Activated CD8-positive, alpha-beta memory T cell treated with anti-CD3 and anti-CD28 coated beads, Interleukin-2, amount 50 U/mL, for 1 hour (primary cell): ENCODE data around the gene RHEB.

Source experiments
- DNase-seq: peaks from one replicate; pipeline ENCODE4 v3.0.0-alpha.2; 2020; ENCODE audit errors: extremely low read depth

RHEB gene

GRCh38 chr7:151470711-151471110 is 49.0 kb downstream of the RHEB start:
- no peak for DNase-seq

DNA sequence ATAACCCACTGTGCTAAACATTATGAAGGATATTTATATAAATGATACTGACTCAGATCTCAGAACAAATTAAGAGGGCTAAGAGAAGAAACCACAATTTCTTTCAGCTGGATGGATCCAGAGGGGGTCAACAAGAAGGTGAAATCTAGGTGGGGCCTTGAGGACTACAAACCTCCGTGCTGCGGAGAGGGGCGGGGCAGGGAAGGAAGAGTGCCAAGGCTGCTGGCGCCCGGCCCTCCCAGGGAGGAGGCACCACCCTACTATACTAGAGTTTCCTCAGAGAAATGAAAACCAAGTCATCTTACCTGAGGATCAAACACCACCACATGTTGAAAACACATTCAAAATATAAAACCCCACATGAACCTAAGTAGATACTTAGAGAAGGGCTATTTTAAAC is 50.4 kb downstream of the RHEB start:
- no peak for DNase-seq

DNA sequence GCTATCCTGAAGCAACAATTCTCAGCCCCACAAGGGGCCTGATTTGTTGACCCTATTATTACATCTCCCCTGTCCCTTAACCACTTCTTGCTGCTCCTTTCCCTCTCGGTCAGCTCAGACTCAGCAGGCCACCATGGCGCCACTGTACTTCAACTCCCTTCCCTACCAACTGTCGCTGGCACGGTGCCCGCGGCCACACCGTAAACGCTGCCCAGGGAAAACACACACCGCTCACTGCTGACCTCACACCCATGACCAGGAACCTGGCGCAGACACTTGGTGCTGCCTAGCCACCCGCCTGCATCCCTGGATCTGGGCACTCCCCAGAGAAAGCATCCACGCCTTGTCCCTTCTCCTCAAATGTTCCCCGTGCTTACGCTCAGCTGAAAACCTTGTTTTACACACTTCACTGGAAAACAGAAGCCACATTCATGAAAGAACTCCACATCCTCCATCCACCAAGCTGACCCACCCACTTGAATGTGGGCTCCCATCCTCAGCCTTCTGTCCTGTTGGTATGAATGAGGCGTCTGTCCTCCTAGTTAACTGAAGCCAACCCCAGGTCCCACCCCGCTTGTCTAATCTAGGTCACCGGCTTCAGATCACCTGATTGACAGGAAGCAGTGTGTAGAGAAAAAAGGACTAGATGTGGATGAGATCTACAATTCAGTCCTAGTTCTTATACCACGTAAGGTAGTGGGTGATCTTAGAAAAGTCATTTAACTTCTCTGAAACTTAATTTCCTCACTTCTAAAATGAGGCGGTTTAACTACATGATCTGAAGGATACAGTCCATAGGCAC is 51.3 kb downstream of the RHEB start:
- DNase-seq, result no peak

DNA sequence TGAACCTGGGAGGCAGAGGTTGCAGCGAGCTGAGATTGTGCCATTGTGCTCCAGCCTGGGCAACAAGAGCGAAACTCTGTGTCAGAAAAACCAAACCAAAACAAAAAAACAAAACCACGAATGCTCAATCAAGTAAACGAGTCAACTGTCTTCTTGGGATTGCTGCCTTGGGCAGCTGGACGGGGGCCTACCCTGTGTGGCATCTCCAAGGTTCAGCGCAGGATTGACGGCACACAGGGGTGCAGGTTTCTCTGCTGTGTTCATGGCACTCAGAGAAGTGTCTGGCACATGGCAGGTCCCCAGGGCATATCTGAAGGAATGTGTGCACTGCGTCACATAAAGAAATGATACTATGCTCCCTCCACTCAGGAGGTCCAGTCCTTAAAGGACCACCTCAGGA is 54.5 kb downstream of the RHEB start:
- no peak for DNase-seq

DNA sequence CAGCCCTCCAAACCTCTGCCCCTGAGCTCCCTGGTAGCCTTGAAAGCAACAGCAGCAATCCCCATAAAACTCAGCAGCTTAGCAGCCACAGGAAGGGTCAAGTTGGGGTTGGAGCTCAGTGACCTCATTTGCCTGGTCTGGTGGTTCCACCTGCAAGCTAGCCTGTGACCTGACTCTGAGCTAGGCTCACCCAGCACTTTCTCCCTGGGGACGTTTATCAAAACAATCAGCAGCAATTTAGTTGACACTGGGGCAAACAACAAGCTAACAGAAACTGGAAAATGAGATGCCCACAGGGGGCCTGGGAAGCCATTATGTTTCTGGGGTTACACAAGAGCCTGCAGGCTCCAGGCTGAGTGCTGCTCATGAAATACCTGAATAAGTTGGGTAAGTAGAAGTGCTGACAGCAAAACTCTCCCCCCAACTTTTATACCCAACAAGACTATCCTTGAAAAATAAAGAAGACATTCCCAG is 57.4 kb downstream of the RHEB start:
- no peak for DNase-seq

DNA sequence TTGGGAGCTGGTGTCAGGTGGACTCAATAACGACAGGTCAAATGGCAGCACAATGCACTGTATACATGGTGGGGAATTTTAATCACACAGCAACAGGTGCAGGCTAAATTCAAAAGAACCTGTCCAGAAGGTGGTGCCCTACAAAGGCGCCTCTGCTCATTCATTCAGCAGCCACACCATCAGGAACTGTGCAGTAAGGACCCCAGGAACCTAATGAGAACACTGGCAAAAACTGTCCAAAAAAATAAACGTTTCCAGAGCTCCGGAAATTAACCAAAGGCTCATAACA is 57.8 kb downstream of the RHEB start:
- no peak for DNase-seq

- DNase-seq, result no peak
These were observed 58.4 kb downstream of the RHEB start for GRCh38 chr7:151461096-151461941.

DNA sequence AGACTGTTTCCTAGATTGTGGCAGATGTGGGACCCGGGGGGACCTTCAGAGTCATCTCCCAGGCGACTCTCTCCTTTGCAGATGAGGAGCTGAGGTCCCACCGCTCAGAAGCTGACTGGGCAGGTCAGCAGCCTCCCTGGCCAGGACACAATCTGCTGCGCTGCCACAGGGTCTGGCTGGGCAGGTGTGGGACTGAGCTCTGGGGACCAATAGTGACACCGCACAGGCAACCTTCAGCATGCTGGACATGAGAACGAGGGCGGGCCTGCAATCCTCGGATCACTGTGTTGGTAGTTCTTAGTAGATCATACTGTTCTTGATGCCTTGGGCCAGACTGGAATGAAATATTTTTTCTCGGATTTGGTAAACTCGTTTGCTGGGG is 59.2 kb downstream of the RHEB start:
- no peak for DNase-seq

- DNase-seq, result no peak
These were observed 59.8 kb downstream of the RHEB start for GRCh38 chr7:151459726-151460473.

DNA sequence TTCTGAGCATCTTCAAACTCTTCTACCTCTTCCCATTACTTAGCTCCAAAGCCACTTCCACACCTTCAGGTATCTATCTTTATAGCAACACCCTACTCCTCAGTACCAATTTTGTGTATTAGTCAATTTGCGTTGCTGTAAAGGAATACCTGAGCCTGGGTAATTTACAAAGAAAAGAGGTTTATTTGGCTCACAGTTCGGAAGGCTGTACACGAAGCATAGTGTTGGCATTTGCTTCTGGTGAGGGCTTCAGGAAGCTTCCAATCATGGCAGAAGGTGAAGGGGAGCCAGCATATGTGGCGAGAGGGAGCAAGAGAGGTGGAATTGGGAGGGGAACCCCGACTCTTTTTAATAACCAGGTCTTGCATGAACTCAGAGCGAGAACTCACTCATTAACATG is 62.2 kb downstream of the RHEB start:
- DNase-seq, result no peak

DNA sequence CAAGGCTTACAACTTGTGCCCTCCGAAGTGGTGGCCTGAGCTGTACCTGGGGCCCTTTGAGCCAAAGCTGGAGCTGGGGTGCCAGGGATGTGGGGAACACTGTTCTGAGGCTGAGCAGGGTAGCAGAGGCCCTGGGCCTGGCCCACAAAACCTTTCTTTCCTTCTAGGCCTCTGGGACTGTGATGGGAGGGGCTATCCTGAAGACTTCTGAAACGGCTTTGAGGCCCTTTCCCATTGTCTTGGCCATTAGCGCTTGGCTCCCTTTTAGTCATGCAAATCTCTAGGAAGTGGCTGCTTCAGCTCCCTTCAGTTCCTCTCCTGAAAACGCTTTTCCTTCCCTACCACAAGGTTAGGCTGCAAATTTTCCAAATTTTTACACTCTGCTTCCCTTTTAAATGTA is 62.9 kb downstream of the RHEB start:
- no peak for DNase-seq

GRCh38 chr7:151456276-151456675 is 63.4 kb downstream of the RHEB start:
- DNase-seq, result no peak

GRCh38 chr7:151455690-151456089 is 64.0 kb downstream of the RHEB start:
- no peak for DNase-seq

GRCh38 chr7:151454932-151455530 is 64.7 kb downstream of the RHEB start:
- DNase-seq, result no peak

DNA sequence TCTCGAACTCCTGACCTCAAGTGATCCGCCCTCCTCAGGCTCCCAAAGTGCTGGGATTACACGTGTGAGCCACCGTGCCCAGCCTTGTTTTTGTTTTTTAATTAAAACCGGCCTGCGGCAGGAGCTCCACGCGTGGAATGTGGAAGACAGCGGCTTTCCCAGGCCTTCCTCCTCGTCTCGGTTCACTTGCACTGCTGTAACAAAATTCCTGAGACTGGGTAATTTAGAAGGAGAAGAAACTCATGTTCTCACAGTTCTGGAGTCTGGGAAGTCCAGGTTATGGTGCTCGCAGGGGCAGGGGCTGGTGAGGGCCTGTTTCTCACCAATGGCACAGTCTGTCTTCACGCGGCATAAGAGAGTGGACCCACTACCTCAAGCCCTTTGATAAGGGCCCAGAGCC is 65.4 kb downstream of the RHEB start:
- no peak for DNase-seq

GRCh38 chr7:151453326-151453791 is 66.3 kb downstream of the RHEB start:
- DNase-seq, result no peak

GRCh38 chr7:151452680-151453325 is 66.9 kb downstream of the RHEB start:
- no peak for DNase-seq

GRCh38 chr7:151451626-151452571 is 67.8 kb downstream of the RHEB start:
- DNase-seq, result no peak

DNA sequence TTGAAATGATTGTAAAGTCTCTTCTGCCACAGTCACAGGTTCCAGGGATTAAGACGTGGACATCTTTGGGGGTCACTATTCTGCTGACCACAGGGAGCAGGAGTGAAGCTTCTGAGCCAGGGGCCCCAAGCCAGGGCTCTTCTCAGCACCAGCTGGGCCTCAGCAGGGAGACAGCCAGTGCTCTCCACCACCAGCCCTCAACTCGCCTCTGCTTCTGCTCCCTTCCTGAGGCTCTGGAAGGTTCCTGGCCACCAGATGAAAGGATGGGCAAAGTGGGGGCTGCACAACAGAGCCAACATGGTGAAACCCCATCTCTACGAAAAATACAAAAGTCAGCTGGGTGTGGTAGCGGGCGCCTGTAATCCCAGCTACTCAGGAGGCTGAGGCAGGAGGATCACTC is 68.5 kb downstream of the RHEB start:
- DNase-seq, result no peak

- DNase-seq, result no peak
These were observed 69.7 kb downstream of the RHEB start for GRCh38 chr7:151449990-151450389.
